A375 (cell line): ENCODE results near the gene LHX4. TPM values are rescaled to one million over a fixed set of nuclear protein-coding genes. Genes with fewer than 3 reads are reported as not detected.

ENCODE experiments used
- total RNA-seq: library from RNA; depleted of rRNA; stranded (reverse); fragments of >200 nt; shearing (Covaris generic); gene quantifications from 2 replicates; pipeline ENCODE4 v1.2.3, GENCODE V29; 2014; rRNA removed

The LHX4 gene
- total RNA-seq = 4.0 and 4.4 TPM in 2 replicates

GRCh38 chr1:180229483-180230415 lies at the start of gene LHX4:
Gene LHX4, plus strand, starts transcription at chr1:180230264. Its CDS starts 266 bp downstream, at chr1:180230530.

Other genes with a start within 250 kb of the LHX4 start
- 101 and 112 TPM in 2 replicates for gene QSOX1, start 75.4 kb upstream of the LHX4 start, total RNA-seq